CD4-positive, alpha-beta T cell (primary cell): Measurements from ENCODE around the gene RAB44. TPM values are rescaled to one million over a fixed set of nuclear protein-coding genes. Genes with fewer than 3 reads are reported as not detected.

Experiments
- ATAC-seq: fragments of 200-7000 bp; cut with Tn5 transposase; one replicate; pipeline ENCODE4 v1.10.0; 2022; ENCODE audit warnings: mild to moderate bottlenecking; ENCODE audit not compliant: poor library complexity
- CTCF ChIA-PET: fragments of 350-600 bp; sonication (Branson Sonifier 250); formaldehyde crosslinking; loops from one replicate; lab custom pipeline; 2021; ENCODE audit warnings: antibody characterized with exemption, inconsistent platforms; lab: Charles Lee
- POLR2A ChIA-PET: fragments of 350-600 bp; sonication (Branson Sonifier 250); formaldehyde crosslinking; loops from one replicate; lab custom pipeline; 2021; ENCODE audit warnings: antibody characterized with exemption, inconsistent platforms; lab: Charles Lee
- DNase-seq, 14 experiments: peaks; one replicate each; pipeline ENCODE4 v3.0.0-alpha.2; 2013 to 2020; ENCODE audit warnings: mixed read lengths in 2 of 14
- H3K27ac ChIP-seq, 2 donors: one replicate each; pipeline versions ENCODE4 v1.5.1 to v1.7.0; 2013; ENCODE audit warnings: low read length in 2 of 2, low read depth in 1 of 2, mild to moderate bottlenecking in 1 of 2
- H3K27me3 ChIP-seq, 2 experiments: 1 replicate in 1 of 2; 2 replicates in 1 of 2; pipeline versions ENCODE4 v1.6.1 to v1.7.0; 2013; ENCODE audit warnings: low read length in 2 of 2, control low read depth in 1 of 2, mild to moderate bottlenecking in 1 of 2, moderate library complexity in 1 of 2; ENCODE audit not compliant: insufficient read depth in 2 of 2, control insufficient read depth in 1 of 2
- H3K36me3 ChIP-seq: one replicate; pipeline ENCODE4 v1.6.1; 2013; ENCODE audit warnings: low read length, control low read depth; ENCODE audit not compliant: insufficient read depth
- H3K4me1 ChIP-seq: one replicate; pipeline ENCODE4 v1.6.1; 2013; ENCODE audit warnings: low read length, control low read depth; ENCODE audit not compliant: insufficient read depth
- H3K4me3 ChIP-seq: one replicate; pipeline ENCODE4 v1.5.1; 2013; ENCODE audit warnings: mild to moderate bottlenecking, low read length, moderate library complexity
- H3K9me3 ChIP-seq, 2 experiments: 1 replicate in 1 of 2; 2 replicates in 1 of 2; pipeline versions ENCODE4 v1.6.1 to v1.7.0; 2013; ENCODE audit warnings: low read length in 2 of 2, mild to moderate bottlenecking in 2 of 2, control low read depth in 1 of 2, moderate library complexity in 1 of 2; ENCODE audit not compliant: control insufficient read depth in 1 of 2, insufficient read depth in 1 of 2
- H3K27ac Mint-ChIP-seq: one replicate; pipeline ENCODE4 v1.8.0; 2020; ENCODE audit warnings: mixed read lengths
- H3K27me3 Mint-ChIP-seq: one replicate; pipeline ENCODE4 v1.8.0; 2021; ENCODE audit warnings: mixed read lengths
- H3K36me3 Mint-ChIP-seq: one replicate; pipeline ENCODE4 v1.8.0; 2021; ENCODE audit warnings: low read depth, mixed read lengths
- H3K4me1 Mint-ChIP-seq: one replicate; pipeline ENCODE4 v1.8.0; 2021; ENCODE audit warnings: low read depth, mixed read lengths
- H3K4me3 Mint-ChIP-seq: one replicate; pipeline ENCODE4 v1.8.0; 2020; ENCODE audit warnings: mild to moderate bottlenecking, mixed read lengths
- H3K9me3 Mint-ChIP-seq: one replicate; pipeline ENCODE4 v1.8.0; 2020; ENCODE audit warnings: mixed read lengths
- CTCF ChIP-seq: fragments of 200-600 bp; IDR thresholded peaks from one replicate; pipeline ENCODE4 v1.8.0; 2022; ENCODE audit warnings: antibody characterized with exemption, mild to moderate bottlenecking
- intact Hi-C, 2 experiments: fragments of 100-400 bp; cut with DNase I in 1 of 2; cut with micrococcal nuclease in 1 of 2; formaldehyde crosslinking; loops; one replicate each; pipeline versions ENCODE4 v1.15.1 to v1.9.0; 2023 to 2025; cut with DNase I, micrococcal nuclease
- total RNA-seq, 174 experiments: library from RNA in 2 of 174; stranded (reverse) in 2 of 174; gene quantifications; one replicate each; pipeline ENCODE4 v1.2.3 and lab custom pipeline; 2021 to 2026

The RAB44 gene
- total RNA-seq, 2 experiments from 2014 or later = 0.22 TPM

GRCh38 chr6:36701401-36701991 lies 3.9 kb downstream of the RAB44 start:
- no peak overlapping the region for H3K4me3 Mint-ChIP-seq
- H3K9me3 Mint-ChIP-seq = no peaks in the 10 kb centered on the region
- CTCF ChIA-PET = no interaction called here
- H3K27ac Mint-ChIP-seq = no peak overlapping the region
- DNase-seq = peak in 2 of 14 experiments; percentile 11 to 25
- no peaks in the 10 kb centered on the region for H3K27me3 Mint-ChIP-seq
- Histone ChIP-seq H3K27me3 (no peaks in the 10 kb centered on the region), H3K4me1 (peaks cover 5% of the 10 kb centered on the region), H3K27ac (no peak overlapping the region), H3K4me3 (no peak overlapping the region), H3K9me3 (no peaks in the 10 kb centered on the region), H3K36me3 (no peaks in the 10 kb centered on the region)
- TF ChIP-seq CTCF = no peak
- H3K36me3 Mint-ChIP-seq = no peaks in the 10 kb centered on the region
- H3K4me1 Mint-ChIP-seq = no peaks in the 10 kb centered on the region
- intact Hi-C loops = no loop called here
- POLR2A ChIA-PET = no interaction called here
- ATAC-seq = no peak

DNA sequence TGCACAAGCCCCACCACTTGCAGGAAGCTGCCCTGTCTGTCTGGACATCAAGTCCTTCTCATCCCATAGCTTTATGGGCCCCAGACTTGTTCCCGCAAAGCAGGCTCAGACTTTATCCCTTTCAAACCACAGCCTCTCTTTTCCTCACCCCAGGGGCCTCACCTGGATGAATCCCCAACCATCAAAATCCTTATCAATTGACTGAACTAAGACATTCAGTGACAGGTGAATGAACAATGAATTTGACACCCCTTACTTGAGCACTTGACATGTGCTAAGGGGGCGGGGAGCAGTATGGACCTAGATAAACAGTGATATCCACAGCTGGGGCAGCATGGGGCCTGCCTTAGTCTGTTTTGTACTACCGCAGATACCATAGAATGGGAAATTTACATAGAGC lies 5.0 kb downstream of the RAB44 start:
- Mint-ChIP-seq H3K27ac (no peak overlapping the region), H3K4me1 (no peaks in the 10 kb centered on the region), H3K27me3 (no peaks in the 10 kb centered on the region), H3K9me3 (no peaks in the 10 kb centered on the region), H3K36me3 (no peaks in the 10 kb centered on the region), H3K4me3 (no peak overlapping the region)
- intact Hi-C loops = no loop called here
- Histone ChIP-seq H3K9me3 (no peaks in the 10 kb centered on the region), H3K27ac (no peak overlapping the region), H3K36me3 (no peaks in the 10 kb centered on the region), H3K27me3 (no peaks in the 10 kb centered on the region), H3K4me3 (no peak overlapping the region), H3K4me1 (peaks cover 2% of the 10 kb centered on the region)
- TF ChIP-seq CTCF = no peak
- ChIA-PET CTCF (no interaction called here), POLR2A (no interaction called here)
- ATAC-seq = no peak
- no peak for DNase-seq

GRCh38 chr6:36703081-36703606 lies 5.5 kb downstream of the RAB44 start:
- POLR2A ChIA-PET = no interaction called here
- Mint-ChIP-seq H3K27me3 (no peaks in the 10 kb centered on the region), H3K36me3 (no peaks in the 10 kb centered on the region), H3K4me1 (no peaks in the 10 kb centered on the region), H3K27ac (no peak overlapping the region), H3K9me3 (no peaks in the 10 kb centered on the region), H3K4me3 (no peak overlapping the region)
- H3K9me3 ChIP-seq = no peaks in the 10 kb centered on the region
- intact Hi-C loops = no loop called here
- H3K27ac ChIP-seq = no peak overlapping the region
- no peaks in the 10 kb centered on the region for H3K4me1 ChIP-seq
- no peaks in the 10 kb centered on the region for H3K36me3 ChIP-seq
- CTCF ChIA-PET = no interaction called here
- ATAC-seq (no peak), DNase-seq (no peak)
- H3K27me3 ChIP-seq = no peaks in the 10 kb centered on the region
- TF ChIP-seq CTCF = no peak
- H3K4me3 ChIP-seq = no peak overlapping the region
